A549 (cell line): ENCODE results near the gene LRIG2.

Experiments used
- CTCF ChIP-seq: fragments of >200 bp; sonication (Bioruptor Twin); formaldehyde crosslinking; IDR thresholded peaks from 3 replicates; pipeline ENCODE4 v1.5.1; 2016
- E2F6 ChIP-seq: IDR thresholded peaks from 2 replicates; pipeline ENCODE4 v1.6.1; 2012; ENCODE audit warnings: low read depth, borderline replicate concordance
- ELK1 ChIP-seq: fragments of 150-350 bp; IDR thresholded peaks from 2 replicates; pipeline ENCODE4 v1.6.1; 2014; ENCODE audit warnings: low read depth, mild to moderate bottlenecking, low read length
- FOSB ChIP-seq: fragments of 250-450 bp; sonication (Bioruptor Pico); IDR thresholded peaks from 2 replicates; pipeline ENCODE4 v1.5.0; 2020; ENCODE audit warnings: mild to moderate bottlenecking, moderate library complexity
- HDAC2 ChIP-seq: fragments of 200-600 bp; sonication (generic); IDR thresholded peaks from 2 replicates; pipeline ENCODE4 v1.6.1; 2016
- HES2 ChIP-seq: fragments of >200 bp; sonication (Bioruptor Twin); formaldehyde crosslinking; IDR thresholded peaks from 2 replicates; pipeline ENCODE4 v1.6.1; 2016
- NFE2L2 ChIP-seq: fragments of 150-350 bp; conservative IDR thresholded peaks from 2 replicates; pipeline ENCODE4 v1.6.1; 2014; ENCODE audit warnings: low read length
- NR3C1 ChIP-seq: fragments of >200 bp; sonication (Bioruptor Twin); formaldehyde crosslinking; IDR thresholded peaks from 3 replicates; pipeline ENCODE4 v1.6.1; 2017
- POLR2A ChIP-seq: IDR thresholded peaks from 2 replicates; pipeline ENCODE4 v1.6.1; 2012; ENCODE audit warnings: mild to moderate bottlenecking, low read length
- RNF2 ChIP-seq: fragments of 200-600 bp; sonication (generic); IDR thresholded peaks from 2 replicates; pipeline ENCODE4 v1.6.1; 2016; ENCODE audit warnings: low read depth, mild to moderate bottlenecking, antibody characterized with exemption, moderate library complexity, borderline replicate concordance
- USF2 ChIP-seq: fragments of 450-650 bp; IDR thresholded peaks from 2 replicates; pipeline ENCODE4 v1.6.1; 2014; ENCODE audit warnings: antibody characterized with exemption

GRCh38 chr1:113137563-113137962, 64.6 kb downstream of the LRIG2 start:
- TF ChIP-seq POLR2A (no peak), CTCF (no peak), USF2 (no peak), NR3C1 (no peak), NFE2L2 (no peak), RNF2 (no peak), HDAC2 (no peak), ELK1 (no peak), E2F6 (no peak), HES2 (no peak), FOSB (no peak)
